BE2C (cell line): ENCODE results near the gene ZBTB12.
A peak's percentile ranks its signal among the peaks of the same experiment; 100 is the strongest.

Experiments used
- DNase-seq: peaks from one replicate; pipeline ENCODE4 v3.0.0-alpha.2; 2020
- H3K27me3 ChIP-seq: fragments of 250-450 bp; sonication (Bioruptor Pico); 2 replicates; pipeline ENCODE4 v1.5.1; 2020; ENCODE audit warnings: mild to moderate bottlenecking
- H3K36me3 ChIP-seq: fragments of 250-450 bp; sonication (Bioruptor Pico); 2 replicates; pipeline ENCODE4 v1.5.1; 2020; ENCODE audit warnings: mild to moderate bottlenecking
- H3K4me1 ChIP-seq: fragments of 250-450 bp; sonication (Bioruptor Pico); 2 replicates; pipeline ENCODE4 v1.5.1; 2020
- H3K4me3 ChIP-seq: 2 replicates; pipeline ENCODE4 v1.5.1; 2011; ENCODE audit warnings: low read depth, low read length
- H3K9me3 ChIP-seq: fragments of 250-450 bp; sonication (Bioruptor Pico); 2 replicates; pipeline ENCODE4 v1.5.1; 2020
- TF ChIP-seq, protein P1 (sequence below): IDR thresholded peaks from 2 replicates; pipeline ENCODE4 v1.5.1; 2012; ENCODE audit warnings: mild to moderate bottlenecking, low read depth, low read length

The ZBTB12 gene

GRCh38 chr6:31900917-31901414 lies 920 bp downstream of the ZBTB12 start:
- Histone ChIP-seq H3K4me1 (peaks cover 2% of the 10 kb centered on the region; the same call in 1 of the 2 replicates), H3K36me3 (peaks cover 6% of the 10 kb centered on the region), H3K9me3 (no peaks in the 10 kb centered on the region), H3K27me3 (no peaks in the 10 kb centered on the region), H3K4me3 (peak overlapping the region; percentile 72)
- no peak for DNase-seq
- TF ChIP-seq, protein P1, sequence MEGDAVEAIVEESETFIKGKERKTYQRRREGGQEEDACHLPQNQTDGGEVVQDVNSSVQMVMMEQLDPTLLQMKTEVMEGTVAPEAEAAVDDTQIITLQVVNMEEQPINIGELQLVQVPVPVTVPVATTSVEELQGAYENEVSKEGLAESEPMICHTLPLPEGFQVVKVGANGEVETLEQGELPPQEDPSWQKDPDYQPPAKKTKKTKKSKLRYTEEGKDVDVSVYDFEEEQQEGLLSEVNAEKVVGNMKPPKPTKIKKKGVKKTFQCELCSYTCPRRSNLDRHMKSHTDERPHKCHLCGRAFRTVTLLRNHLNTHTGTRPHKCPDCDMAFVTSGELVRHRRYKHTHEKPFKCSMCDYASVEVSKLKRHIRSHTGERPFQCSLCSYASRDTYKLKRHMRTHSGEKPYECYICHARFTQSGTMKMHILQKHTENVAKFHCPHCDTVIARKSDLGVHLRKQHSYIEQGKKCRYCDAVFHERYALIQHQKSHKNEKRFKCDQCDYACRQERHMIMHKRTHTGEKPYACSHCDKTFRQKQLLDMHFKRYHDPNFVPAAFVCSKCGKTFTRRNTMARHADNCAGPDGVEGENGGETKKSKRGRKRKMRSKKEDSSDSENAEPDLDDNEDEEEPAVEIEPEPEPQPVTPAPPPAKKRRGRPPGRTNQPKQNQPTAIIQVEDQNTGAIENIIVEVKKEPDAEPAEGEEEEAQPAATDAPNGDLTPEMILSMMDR = no peak

DNA sequence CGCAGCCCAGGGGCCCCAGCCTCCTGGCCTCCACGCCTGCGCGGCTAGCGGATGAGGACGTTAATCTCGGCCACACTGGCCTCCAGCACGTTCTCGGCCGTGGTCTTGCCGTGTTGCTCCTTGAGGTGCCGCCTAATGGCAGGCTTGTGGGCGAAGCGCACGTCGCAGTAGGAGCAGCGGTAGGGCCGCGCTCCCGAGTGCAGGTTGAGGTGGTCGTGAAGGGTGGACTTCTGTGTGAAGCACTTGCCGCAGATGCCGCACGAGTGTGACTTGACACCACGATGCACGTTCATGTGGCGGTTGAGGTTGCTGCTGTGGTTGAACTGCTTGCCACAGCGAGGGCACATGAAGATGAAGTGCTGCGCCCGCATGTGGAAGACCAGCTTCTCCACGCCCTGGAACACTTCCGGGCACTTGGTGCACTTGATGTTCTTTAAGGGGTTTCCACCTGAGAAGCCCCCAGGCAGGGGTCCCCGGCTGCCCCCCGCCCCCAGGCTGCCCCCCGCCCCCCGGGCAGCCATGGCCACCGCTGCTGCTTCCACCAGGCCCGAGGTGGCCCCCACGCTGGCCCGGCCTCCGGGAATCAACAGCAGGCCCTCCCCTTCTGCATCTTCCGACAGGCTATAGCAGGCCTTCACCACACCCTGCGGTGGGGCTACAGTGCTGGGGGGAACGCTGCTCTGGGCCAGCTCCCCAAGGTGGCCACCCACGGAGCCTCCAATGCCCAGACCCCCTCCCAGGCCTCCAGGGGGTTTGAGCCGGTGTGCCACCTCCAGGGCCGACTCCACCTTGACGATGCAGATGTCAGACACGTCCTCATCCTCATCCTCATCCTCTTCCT lies 1.8 kb downstream of the ZBTB12 start:
- TF ChIP-seq, protein P1 = no peak

GRCh38 chr6:31899215-31899614 lies 2.7 kb downstream of the ZBTB12 start:
- Histone ChIP-seq H3K4me1 (peaks cover 2% of the 10 kb centered on the region; the same call in 1 of the 2 replicates), H3K36me3 (peaks cover 18% of the 10 kb centered on the region), H3K4me3 (no peak overlapping the region), H3K27me3 (no peaks in the 10 kb centered on the region), H3K9me3 (no peaks in the 10 kb centered on the region)
- DNase-seq = no peak
- TF ChIP-seq, protein P1 = no peak

More for the DNA sequence above, 1.8 kb downstream of the ZBTB12 start:
- Histone ChIP-seq H3K36me3 (peaks cover 12% of the 10 kb centered on the region), H3K4me3 (no peak overlapping the region), H3K9me3 (no peaks in the 10 kb centered on the region), H3K27me3 (no peaks in the 10 kb centered on the region), H3K4me1 (peaks cover 2% of the 10 kb centered on the region; the same call in 1 of the 2 replicates)
- DNase-seq = no peak

DNA sequence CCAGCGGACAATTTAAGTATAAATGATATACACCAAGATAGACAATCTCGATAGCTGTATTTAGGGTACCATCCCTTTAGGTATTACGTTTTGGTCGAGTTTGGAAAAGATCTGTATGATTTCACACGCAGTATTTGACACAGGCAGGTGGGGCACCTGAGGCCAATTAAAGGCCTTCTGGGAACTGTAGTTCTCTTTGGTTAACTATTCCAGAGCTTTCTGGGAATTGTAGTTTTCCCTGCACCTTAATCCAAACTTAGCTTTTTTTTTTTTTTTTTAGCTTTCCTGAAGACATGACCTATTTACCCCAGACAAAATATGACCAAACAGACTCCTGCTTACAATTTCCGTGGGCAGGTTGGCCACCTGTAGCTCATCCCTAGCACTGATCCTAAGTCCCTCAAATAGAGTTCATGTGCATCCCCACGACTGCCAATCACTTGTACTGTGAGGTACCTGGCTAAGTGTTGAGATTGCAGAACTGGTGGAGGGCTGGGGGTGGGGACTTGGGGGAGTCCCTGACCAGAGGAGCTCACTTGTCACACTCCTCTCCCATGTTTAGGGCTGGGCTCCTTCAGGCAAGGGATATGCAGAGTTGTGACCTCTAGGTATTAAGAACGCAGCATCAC lies 3.4 kb downstream of the ZBTB12 start:
- Histone ChIP-seq H3K27me3 (no peaks in the 10 kb centered on the region), H3K36me3 (peaks cover 22% of the 10 kb centered on the region), H3K4me1 (peaks cover 2% of the 10 kb centered on the region; the same call in 1 of the 2 replicates), H3K4me3 (peak overlapping the region; percentile 99), H3K9me3 (no peaks in the 10 kb centered on the region)
- no peak for DNase-seq
- TF ChIP-seq, protein P1 = no peak

GRCh38 chr6:31897612-31898382 lies 4.1 kb downstream of the ZBTB12 start, which contains the start of gene EHMT2:
Gene EHMT2 (minus strand): TSS chr6:31897698. CDS start chr6:31897677, 21 bp downstream.
- Histone ChIP-seq H3K9me3 (no peaks in the 10 kb centered on the region), H3K4me3 (peak within 1 kb of the TSS; percentile 99), H3K36me3 (peaks cover 29% of the 10 kb centered on the region), H3K27me3 (no peaks in the 10 kb centered on the region), H3K4me1 (peaks cover 2% of the 10 kb centered on the region; the same call in 1 of the 2 replicates)
- TF ChIP-seq, protein P1 = no peak
- peak; percentile 91 for DNase-seq
